GM12878 (cell line): Measurements from ENCODE around the gene SPOCK1. TPM values are rescaled to one million over a fixed set of nuclear protein-coding genes. Genes with fewer than 3 reads are reported as not detected.

Experiments
- ATAC-seq: fragments of 200-7000 bp; cut with Tn5 transposase; 3 replicates; pipeline ENCODE4 v1.9.1; 2020; ENCODE audit warnings: mild to moderate bottlenecking, moderate library complexity
- BruUV-seq: library from RNA; stranded (reverse); fragments of 400-500 nt; replicated peaks from 2 replicates; lab custom pipeline; 2021; lab: Mats Ljungman, UMichigan
- CTCF ChIA-PET: fragments of 300-600 bp; sonication (Branson Sonifier 250); formaldehyde crosslinking; extraction: SDS; loops from one replicate; lab custom pipeline; 2021; ENCODE audit warnings: inconsistent platforms; lab: Yijun Ruan, JAX
- POLR2A ChIA-PET: fragments of 350-600 bp; formaldehyde crosslinking; extraction: SDS; loops from one replicate; lab custom pipeline; 2021; ENCODE audit warnings: inconsistent platforms; lab: Charles Lee
- RAD21 ChIA-PET: fragments of 300-600 bp; sonication (Branson Sonifier 250); formaldehyde crosslinking; loops from one replicate; lab custom pipeline; 2023; ENCODE audit warnings: antibody characterized with exemption; ENCODE audit not compliant: unreplicated experiment; lab: Charles Lee
- SMC1A ChIA-PET: fragments of 300-600 bp; sonication (Branson Sonifier 250); formaldehyde crosslinking; loops from one replicate; lab custom pipeline; 2023; ENCODE audit not compliant: unreplicated experiment, uncharacterized antibody; lab: Charles Lee
- DNase-seq: peaks from one replicate; pipeline ENCODE4 v3.0.0-alpha.2; 2011; ENCODE audit warnings: low read depth, low spot score
- FAIRE-seq: peaks from 3 replicates; lab custom pipeline; 2011; peaks lifted over from hg19 to GRCh38; lab: Jason Lieb, UNC
- H2AFZ ChIP-seq: 2 replicates; pipeline ENCODE4 v1.6.0; 2011; ENCODE audit warnings: low read depth, low read length, control low read depth; ENCODE audit not compliant: control insufficient read depth
- H3K27ac ChIP-seq: 2 replicates; pipeline ENCODE4 v1.5.1; 2011; ENCODE audit warnings: control low read depth; ENCODE audit not compliant: control insufficient read depth, insufficient read depth
- H3K27me3 ChIP-seq, 2 experiments: replicated peaks in 1 of 2; 2 replicates each; pipeline versions ENCODE4 v1.6.0 to v1.6.1; 2011; ENCODE audit warnings: low read length in 1 of 2; ENCODE audit not compliant: control insufficient read depth in 2 of 2, insufficient read depth in 2 of 2
- H3K36me3 ChIP-seq, 2 experiments: 2 replicates each; pipeline ENCODE4 v1.5.1; 2011; ENCODE audit warnings: low read length in 1 of 2; ENCODE audit not compliant: control insufficient read depth in 2 of 2, insufficient read depth in 2 of 2
- H3K4me1 ChIP-seq: 2 replicates; pipeline ENCODE4 v1.6.1; 2011; ENCODE audit warnings: mild to moderate bottlenecking, low read length, moderate library complexity, mixed read lengths; ENCODE audit not compliant: control insufficient read depth, insufficient read depth
- H3K4me2 ChIP-seq: 2 replicates; pipeline ENCODE4 v1.6.0; 2011; ENCODE audit warnings: control low read depth; ENCODE audit not compliant: control insufficient read depth, insufficient read depth
- H3K4me3 ChIP-seq: fragments of 200-600 bp; sonication (generic); 2 replicates; pipeline ENCODE4 v1.5.1; 2016
- H3K79me2 ChIP-seq: 2 replicates; pipeline ENCODE4 v1.6.0; 2011; ENCODE audit warnings: low read length; ENCODE audit not compliant: control insufficient read depth, insufficient read depth
- H3K9ac ChIP-seq: 2 replicates; pipeline ENCODE4 v1.8.0; 2011; ENCODE audit warnings: low read length, control low read depth, mixed read lengths; ENCODE audit not compliant: control insufficient read depth, insufficient read depth
- H3K9me3 ChIP-seq: replicated peaks from 3 replicates; pipeline ENCODE4 v1.5.1; 2011; ENCODE audit warnings: mild to moderate bottlenecking, low read length; ENCODE audit not compliant: control insufficient read depth, insufficient read depth
- H4K20me1 ChIP-seq: 2 replicates; pipeline ENCODE4 v1.6.0; 2011; ENCODE audit not compliant: control insufficient read depth, insufficient read depth
- BACH1 ChIP-seq: fragments of 450-650 bp; IDR thresholded peaks from 2 replicates; pipeline ENCODE4 v1.6.1; 2017; ENCODE audit warnings: mild to moderate bottlenecking, borderline replicate concordance
- CBX3 ChIP-seq: fragments of 200-600 bp; sonication (generic); IDR thresholded peaks from 2 replicates; pipeline ENCODE4 v1.6.1; 2016; ENCODE audit warnings: low read depth, borderline replicate concordance
- CHD1 ChIP-seq: IDR thresholded peaks from 2 replicates; pipeline ENCODE4 v1.6.1; 2012; ENCODE audit warnings: low read depth, low read length, improper control_type of control experiment
- CHD2 ChIP-seq: IDR thresholded peaks from 2 replicates; pipeline ENCODE4 v1.6.1; 2011; ENCODE audit warnings: low read depth, low read length, improper control_type of control experiment, borderline replicate concordance
- CREB1 ChIP-seq: IDR thresholded peaks from 2 replicates; pipeline ENCODE4 v1.6.1; 2012; ENCODE audit warnings: low read depth, mild to moderate bottlenecking, inconsistent platforms
- ELK1 ChIP-seq: IDR thresholded peaks from 2 replicates; pipeline ENCODE4 v1.6.1; 2012; ENCODE audit warnings: low read depth, low read length, improper control_type of control experiment
- FOXM1 ChIP-seq: IDR thresholded peaks from 2 replicates; pipeline ENCODE4 v1.6.1; 2012; ENCODE audit warnings: low read depth, mild to moderate bottlenecking, inconsistent platforms, low read length, moderate library complexity
- IKZF2 ChIP-seq, 2 experiments: fragments of 450-650 bp; IDR thresholded peaks; 2 replicates each; pipeline ENCODE4 v1.6.1; 2017; ENCODE audit warnings: mild to moderate bottlenecking in 2 of 2, moderate library complexity in 2 of 2
- JUND ChIP-seq: IDR thresholded peaks from 2 replicates; pipeline ENCODE4 v1.6.1; 2012; ENCODE audit warnings: low read depth, mild to moderate bottlenecking, low read length, improper control_type of control experiment, moderate library complexity
- NFYA ChIP-seq: IDR thresholded peaks from 2 replicates; pipeline ENCODE4 v1.6.1; 2011; ENCODE audit warnings: low read depth, mild to moderate bottlenecking, low read length, improper control_type of control experiment, borderline replicate concordance
- SUZ12 ChIP-seq: fragments of 200-600 bp; sonication (generic); IDR thresholded peaks from one replicate; pipeline ENCODE4 v1.6.1; 2018; ENCODE audit warnings: antibody characterized with exemption, mild to moderate bottlenecking; ENCODE audit not compliant: unreplicated experiment
- WGBS: methylation state at CpG from one replicate; pipeline ENCODE4 v1.1.6; 2016; ENCODE audit warnings: low lambda C conversion rate; ENCODE audit not compliant: insufficient replicate concordance, insufficient coverage; ENCODE audit errors: missing lambda C conversion rate; 5-methylcytosine and 5-hydroxymethylcytosine counted together
- in situ Hi-C: fragments of 300-500 bp; cut with MboI; formaldehyde crosslinking; loops from 9 replicates; pipeline ENCODE4 v1.14.3; 2018; ENCODE audit warnings: mixed read lengths
- intact Hi-C: fragments of 100-400 bp; cut with micrococcal nuclease; formaldehyde crosslinking; loops from one replicate; pipeline ENCODE4 v1.14.2; 2022; ENCODE audit not compliant: unreplicated experiment
- polyA plus RNA-seq, 11 experiments: library from polyadenylated mRNA; depleted of rRNA in 4 of 11; unstranded in 6 of 11; stranded (reverse) in 5 of 11; fragments of >200 nt; fragmentation: Nextera tagmentation in 4 of 11; fragmentation: Illumina TruSeq in 1 of 11; extraction: Ambion mirVana in 4 of 11; extraction: Trizol in 1 of 11; gene quantifications; 1 replicate in 1 of 11; 2 replicates in 10 of 11; pipeline versions ENCODE4 v1.2.1 to v1.2.3, GENCODE V29; 2011 to 2016; ENCODE audit warnings: inconsistent platforms in 2 of 11, missing spikeins in 2 of 11, low read depth in 1 of 11
- total RNA-seq, 4 experiments: library from RNA; depleted of rRNA in 3 of 4; stranded (reverse); fragments of >200 nt in 3 of 4; fragmentation: Illumina TruSeq in 1 of 4; extraction: Trizol in 1 of 4; gene quantifications; 2 replicates each; pipeline versions ENCODE4 v1.2.1 to v1.2.3, GENCODE V29; 2013 to 2021

Gene SPOCK1
- total and polyA plus RNA-seq, 10 of the 15 experiments (the other 5 are each of a cell fraction or from before 2014, with no cell fraction given): 0.06 to 0.68 (median 0.25) TPM; not detected in 3

DNA sequence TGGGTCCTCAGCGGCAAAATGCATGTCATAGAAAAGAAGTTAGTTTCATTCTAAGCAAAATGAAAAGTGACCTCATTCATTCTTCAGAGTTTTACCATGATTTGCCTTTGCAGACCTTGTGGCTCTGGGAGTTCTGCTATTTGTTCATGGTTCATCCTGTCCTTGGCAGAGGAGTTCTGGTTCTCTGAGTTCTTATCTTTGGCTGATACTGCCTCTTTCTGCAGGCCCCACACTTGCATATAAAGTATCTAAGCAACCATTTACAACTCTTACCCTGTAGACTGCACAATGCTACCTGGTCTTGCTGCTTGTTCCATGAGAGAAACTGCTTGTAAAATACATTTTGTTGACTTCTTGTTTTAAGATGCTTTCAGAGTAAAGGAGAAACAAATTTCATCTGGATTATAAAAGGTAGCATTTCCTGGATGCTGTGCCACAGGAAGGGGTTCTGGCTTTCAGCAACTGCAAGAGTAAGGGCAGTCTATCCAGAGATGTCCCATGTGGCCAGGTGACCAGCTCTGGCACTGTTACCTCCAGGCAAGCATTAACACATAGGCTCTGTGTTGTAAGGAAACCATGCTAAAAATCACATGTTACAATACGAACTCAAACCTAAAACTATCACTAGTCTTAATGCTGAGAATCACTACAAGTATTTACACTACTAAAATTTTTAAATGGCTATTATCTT lies 513.2 kb downstream of the SPOCK1 start:
- H3K27me3 ChIP-seq: no peaks in the 10 kb centered on the region; a peak in 1 of 4 replicates
- no peak overlapping the region for H3K27ac ChIP-seq
- no peak overlapping the region for H2AFZ ChIP-seq
- SMC1A ChIA-PET: no interaction called here
- DNase-seq (no peak), FAIRE-seq (no peak), ATAC-seq (no peak)
- POLR2A ChIA-PET: no interaction called here
- BruUV-seq: no TSS peak
- WGBS: 36% methylated on average over 2 of the region's 2 CpGs
- H3K4me3 ChIP-seq: no peak overlapping the region
- H3K4me1 ChIP-seq: no peaks in the 10 kb centered on the region
- H3K4me2 ChIP-seq: no peak overlapping the region
- no peaks in the 10 kb centered on the region for H4K20me1 ChIP-seq
- TF ChIP-seq CREB1 (no peak), CHD1 (no peak), FOXM1 (no peak), SUZ12 (no peak), CHD2 (no peak), IKZF2 (IDR thresholded peaks at IDR 0.05) (no peak), BACH1 (no peak), JUND (no peak), CBX3 (no peak), ELK1 (no peak), NFYA (no peak)
- intact Hi-C loops: no loop called here
- CTCF ChIA-PET: no interaction called here
- H3K9ac ChIP-seq: no peak overlapping the region
- in situ Hi-C loops: no loop called here
- no peaks in the 10 kb centered on the region for H3K79me2 ChIP-seq
- no peaks in the 10 kb centered on the region for H3K36me3 ChIP-seq
- RAD21 ChIA-PET: no interaction called here
- H3K9me3 ChIP-seq: no peaks in the 10 kb centered on the region
